K562 treated with DMSO at 1 percent for 48 hours (cell line): ENCODE data around the gene KIF11. TPM values are rescaled to one million over a fixed set of nuclear protein-coding genes. Genes with fewer than 3 reads are reported as not detected.

Experiments used
- total RNA-seq: library from RNA; unstranded; fragments of 300-600 nt; gene quantifications from 2 replicates; pipeline ENCODE4 v1.2.3, GENCODE V29; 2022; ENCODE audit warnings: low replicate concordance; ENCODE audit errors: extremely low read depth

Gene KIF11
- not detected in 2 replicates for total RNA-seq

DNA sequence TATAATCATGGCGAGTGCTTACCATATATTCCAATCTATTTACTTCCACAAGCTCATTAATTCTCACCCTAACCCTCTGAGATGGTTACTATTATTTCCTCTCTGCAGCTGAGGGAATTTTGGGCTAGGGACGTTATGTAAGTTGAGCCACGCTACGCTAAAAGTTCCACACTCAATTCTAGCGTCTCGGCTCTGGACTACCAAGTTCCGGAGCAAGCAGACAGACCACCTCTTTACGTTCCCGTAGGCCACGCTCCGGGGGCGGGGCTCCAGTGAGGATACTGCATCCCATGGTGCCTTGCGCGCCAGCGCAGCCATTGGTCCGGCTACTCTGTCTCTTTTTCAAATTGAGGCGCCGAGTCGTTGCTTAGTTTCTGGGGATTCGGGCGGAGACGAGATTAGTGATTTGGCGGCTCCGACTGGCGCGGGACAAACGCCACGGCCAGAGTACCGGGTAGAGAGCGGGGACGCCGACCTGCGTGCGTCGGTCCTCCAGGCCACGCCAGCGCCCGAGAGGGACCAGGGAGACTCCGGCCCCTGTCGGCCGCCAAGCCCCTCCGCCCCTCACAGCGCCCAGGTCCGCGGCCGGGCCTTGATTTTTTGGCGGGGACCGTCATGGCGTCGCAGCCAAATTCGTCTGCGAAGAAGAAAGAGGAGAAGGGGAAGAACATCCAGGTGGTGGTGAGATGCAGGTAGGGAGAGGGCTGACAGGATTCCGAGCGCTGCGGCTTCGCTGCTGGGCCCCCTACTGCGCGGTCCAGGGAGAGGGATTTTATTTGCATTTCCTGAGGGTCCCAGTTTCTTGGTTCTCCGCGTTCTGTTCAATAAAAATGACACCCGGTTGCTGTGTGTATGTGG is at the start of gene KIF11:
KIF11 (plus strand) TSS at position 370 of the 858 bp plus-strand sequence; CDS start at position 616, 246 bp downstream.

DNA sequence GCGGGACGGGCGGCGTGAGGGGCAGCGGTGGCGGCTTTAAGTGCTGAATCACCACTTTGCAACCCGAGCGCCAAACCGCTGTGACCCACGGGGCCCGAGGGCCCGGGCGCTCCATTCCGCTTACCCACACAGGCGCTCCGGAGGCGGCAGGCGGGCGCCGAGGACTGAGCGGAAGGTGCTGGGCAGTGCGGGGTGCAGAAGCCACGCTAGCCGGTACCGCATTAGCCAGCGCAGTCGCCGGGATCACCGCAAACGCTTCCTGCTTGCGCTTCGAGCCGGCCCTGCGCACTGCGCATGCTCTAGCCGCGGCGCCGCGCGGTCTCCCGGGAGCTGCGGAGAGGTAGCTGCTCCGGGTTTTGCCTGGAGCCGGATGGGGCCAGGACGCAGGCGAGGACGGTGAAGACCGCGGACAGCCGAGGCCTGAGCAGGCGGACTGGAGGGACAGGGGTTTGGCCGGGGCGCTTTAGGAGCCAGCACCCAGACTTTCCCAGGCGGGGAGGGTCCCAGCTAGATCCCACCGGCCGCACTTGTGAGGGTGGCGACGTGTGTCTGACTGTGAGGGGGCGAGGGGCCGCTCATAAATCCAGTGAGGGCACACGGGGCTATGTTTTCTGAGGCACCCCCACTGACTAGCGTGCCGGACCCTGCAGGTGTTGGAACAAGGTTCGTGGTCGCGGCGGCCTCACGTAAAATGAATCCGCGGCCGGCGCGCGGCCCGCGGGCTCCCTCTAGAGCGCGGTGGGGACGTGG is 19.0 kb upstream of the KIF11 start, which contains the start of gene IDE:
IDE (minus strand) TSS at position 296 of the 750 bp plus-strand sequence; CDS start at position 222, 74 bp downstream.

DNA sequence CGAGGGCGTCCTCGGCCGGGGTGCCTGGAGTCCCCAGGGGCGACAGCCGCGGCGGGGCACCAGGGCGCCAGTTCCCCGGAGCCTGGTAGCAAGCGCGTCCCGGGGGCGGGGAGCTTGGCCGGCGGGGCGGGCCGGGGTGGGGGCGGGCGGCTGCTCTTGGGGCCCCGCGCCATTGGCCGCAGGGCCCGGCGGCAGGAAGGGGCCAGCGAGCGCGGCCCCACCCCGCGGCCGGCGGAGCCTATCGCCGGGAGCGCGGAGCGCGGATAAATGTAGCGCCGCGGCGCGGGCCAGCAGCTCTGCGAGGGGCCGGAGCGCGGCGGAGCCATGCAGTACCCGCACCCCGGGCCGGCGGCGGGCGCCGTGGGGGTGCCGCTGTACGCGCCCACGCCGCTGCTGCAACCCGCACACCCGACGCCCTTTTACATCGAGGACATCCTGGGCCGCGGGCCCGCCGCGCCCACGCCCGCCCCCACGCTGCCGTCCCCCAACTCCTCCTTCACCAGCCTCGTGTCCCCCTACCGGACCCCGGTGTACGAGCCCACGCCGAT is 96.8 kb downstream of the KIF11 start, which contains the start of gene HHEX:
HHEX (plus strand) TSS at position 293 of the 548 bp plus-strand sequence; CDS start at position 325, 32 bp downstream.

Other genes starting within 250 kb of the KIF11 start
- not detected in 2 replicates for gene IDE, start 19.0 kb upstream of the KIF11 start, total RNA-seq
- gene HHEX, start 96.8 kb downstream of the KIF11 start, total RNA-seq = not detected in 2 replicates